ENCODE measurements around the gene RALGPS2. TPM values are rescaled to one million over a fixed set of nuclear protein-coding genes. Genes with fewer than 3 reads are reported as not detected.

Gene RALGPS2
- total RNA-seq, 1 donor from 2014 or later: 33.9 TPM

- Mint-ChIP-seq H3K27ac (ENCODE audit: unreplicated experiment) (no peak overlapping the region), H3K9me3 (no peaks in the 10 kb centered on the region), H3K27me3 (ENCODE audit: low read depth) (peaks cover 8% of the 10 kb centered on the region), H3K4me1 (no peaks in the 10 kb centered on the region), H3K36me3 (ENCODE audit: low read depth) (peaks cover 4% of the 10 kb centered on the region), H3K4me3 (no peak overlapping the region)
- TF ChIP-seq CTCF (conservative IDR thresholded peaks at IDR 0.05): no peak
- no peak for DNase-seq (ENCODE audit: low read depth, low spot score)
Measured at GRCh38 chr1:178877896-178878295, 152.9 kb downstream of the RALGPS2 start.

- no peaks in the 10 kb centered on the region for H3K4me1 Mint-ChIP-seq
- no peak overlapping the region for H3K27ac Mint-ChIP-seq (ENCODE audit: unreplicated experiment)
- no peaks in the 10 kb centered on the region for H3K9me3 Mint-ChIP-seq
- TF ChIP-seq CTCF (conservative IDR thresholded peaks at IDR 0.05): no peak
- peaks cover 12% of the 10 kb centered on the region for H3K36me3 Mint-ChIP-seq (ENCODE audit: low read depth)
- H3K27me3 Mint-ChIP-seq (ENCODE audit: low read depth): no peaks in the 10 kb centered on the region
- DNase-seq (ENCODE audit: low read depth, low spot score): no peak
- H3K4me3 Mint-ChIP-seq: no peak overlapping the region
Measured at GRCh38 chr1:178881950-178882349, 156.9 kb downstream of the RALGPS2 start.

- Mint-ChIP-seq H3K36me3 (ENCODE audit: low read depth) (peaks cover 11% of the 10 kb centered on the region), H3K4me3 (no peak overlapping the region), H3K9me3 (no peaks in the 10 kb centered on the region), H3K27me3 (ENCODE audit: low read depth) (no peaks in the 10 kb centered on the region), H3K4me1 (no peaks in the 10 kb centered on the region), H3K27ac (ENCODE audit: unreplicated experiment) (no peak overlapping the region)
- DNase-seq (ENCODE audit: low read depth, low spot score): no peak
- no peak for TF ChIP-seq CTCF (conservative IDR thresholded peaks at IDR 0.05)
Measured at GRCh38 chr1:178885869-178886268, 160.8 kb downstream of the RALGPS2 start.

GRCh38 chr1:178886551-178886950 is 161.5 kb downstream of the RALGPS2 start:
- Mint-ChIP-seq H3K36me3 (ENCODE audit: low read depth) (peaks cover 7% of the 10 kb centered on the region), H3K4me1 (no peaks in the 10 kb centered on the region), H3K27ac (ENCODE audit: unreplicated experiment) (no peak overlapping the region), H3K27me3 (ENCODE audit: low read depth) (no peaks in the 10 kb centered on the region), H3K9me3 (no peaks in the 10 kb centered on the region), H3K4me3 (no peak overlapping the region)
- no peak for TF ChIP-seq CTCF (conservative IDR thresholded peaks at IDR 0.05)
- no peak for DNase-seq (ENCODE audit: low read depth, low spot score)

- H3K4me3 Mint-ChIP-seq: no peak overlapping the region
- H3K27me3 Mint-ChIP-seq (ENCODE audit: low read depth): no peaks in the 10 kb centered on the region
- no peak for DNase-seq (ENCODE audit: low read depth, low spot score)
- H3K9me3 Mint-ChIP-seq: peaks cover 3% of the 10 kb centered on the region
- H3K36me3 Mint-ChIP-seq (ENCODE audit: low read depth): peaks cover 27% of the 10 kb centered on the region
- H3K4me1 Mint-ChIP-seq: no peaks in the 10 kb centered on the region
- TF ChIP-seq CTCF (conservative IDR thresholded peaks at IDR 0.05): no peak
- H3K27ac Mint-ChIP-seq (ENCODE audit: unreplicated experiment): no peak overlapping the region
Measured at GRCh38 chr1:178895928-178896327, 170.9 kb downstream of the RALGPS2 start.

- TF ChIP-seq CTCF (conservative IDR thresholded peaks at IDR 0.05): no peak
- H3K4me3 Mint-ChIP-seq: no peak overlapping the region
- H3K36me3 Mint-ChIP-seq (ENCODE audit: low read depth): peaks cover 33% of the 10 kb centered on the region
- H3K27me3 Mint-ChIP-seq (ENCODE audit: low read depth): no peaks in the 10 kb centered on the region
- DNase-seq (ENCODE audit: low read depth, low spot score): no peak
- peaks cover 5% of the 10 kb centered on the region for H3K9me3 Mint-ChIP-seq
- H3K4me1 Mint-ChIP-seq: no peaks in the 10 kb centered on the region
- H3K27ac Mint-ChIP-seq (ENCODE audit: unreplicated experiment): no peak overlapping the region
Measured at GRCh38 chr1:178898401-178898800, 173.4 kb downstream of the RALGPS2 start.

All from neural crest cell (in vitro differentiated cells).